ENCODE results near the gene MIGA2.

DNA sequence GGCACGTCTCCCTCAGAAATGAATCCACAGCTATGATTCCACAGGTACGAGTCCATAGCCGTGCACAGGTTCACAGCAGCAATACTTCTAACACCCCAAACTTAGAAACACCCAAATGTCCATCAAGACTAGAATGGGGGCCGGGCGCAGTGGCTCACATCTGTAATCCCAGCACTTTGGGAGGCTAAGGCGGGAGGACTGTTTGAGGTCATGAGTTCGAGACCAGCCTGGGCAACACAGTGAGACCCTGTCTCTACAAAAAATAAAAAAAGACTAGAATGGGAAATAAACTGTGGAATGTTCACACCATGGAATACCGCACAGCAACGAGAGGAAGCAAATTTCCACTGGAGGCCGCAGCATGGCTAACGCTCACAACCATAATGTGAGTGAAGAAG lies 40.2 kb downstream of the MIGA2 start:
- TF ChIP-seq, protein P1, sequence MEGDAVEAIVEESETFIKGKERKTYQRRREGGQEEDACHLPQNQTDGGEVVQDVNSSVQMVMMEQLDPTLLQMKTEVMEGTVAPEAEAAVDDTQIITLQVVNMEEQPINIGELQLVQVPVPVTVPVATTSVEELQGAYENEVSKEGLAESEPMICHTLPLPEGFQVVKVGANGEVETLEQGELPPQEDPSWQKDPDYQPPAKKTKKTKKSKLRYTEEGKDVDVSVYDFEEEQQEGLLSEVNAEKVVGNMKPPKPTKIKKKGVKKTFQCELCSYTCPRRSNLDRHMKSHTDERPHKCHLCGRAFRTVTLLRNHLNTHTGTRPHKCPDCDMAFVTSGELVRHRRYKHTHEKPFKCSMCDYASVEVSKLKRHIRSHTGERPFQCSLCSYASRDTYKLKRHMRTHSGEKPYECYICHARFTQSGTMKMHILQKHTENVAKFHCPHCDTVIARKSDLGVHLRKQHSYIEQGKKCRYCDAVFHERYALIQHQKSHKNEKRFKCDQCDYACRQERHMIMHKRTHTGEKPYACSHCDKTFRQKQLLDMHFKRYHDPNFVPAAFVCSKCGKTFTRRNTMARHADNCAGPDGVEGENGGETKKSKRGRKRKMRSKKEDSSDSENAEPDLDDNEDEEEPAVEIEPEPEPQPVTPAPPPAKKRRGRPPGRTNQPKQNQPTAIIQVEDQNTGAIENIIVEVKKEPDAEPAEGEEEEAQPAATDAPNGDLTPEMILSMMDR (conservative IDR thresholded peaks at IDR 0.05; ENCODE audit: low read depth, low read length), result no peak
- TF ChIP-seq EZH2 (IDR thresholded peaks at IDR 0.05; ENCODE audit: low read length, unreplicated experiment), result no peak

Data from PC-3 (cell line).